NOMO-1 treated with dmso at 0.1 percent for 144 hours (cell line): ENCODE measurements around the gene HCRTR1.

Experiments used
- DNase-seq: peaks from one replicate; lab custom pipeline; 2025; ENCODE audit not compliant: unreplicated experiment; lab: John Stamatoyannopoulos, UW

Gene HCRTR1

GRCh38 chr1:31596737-31597097, 20.8 kb upstream of the HCRTR1 start:
- DNase-seq = no peak

DNA sequence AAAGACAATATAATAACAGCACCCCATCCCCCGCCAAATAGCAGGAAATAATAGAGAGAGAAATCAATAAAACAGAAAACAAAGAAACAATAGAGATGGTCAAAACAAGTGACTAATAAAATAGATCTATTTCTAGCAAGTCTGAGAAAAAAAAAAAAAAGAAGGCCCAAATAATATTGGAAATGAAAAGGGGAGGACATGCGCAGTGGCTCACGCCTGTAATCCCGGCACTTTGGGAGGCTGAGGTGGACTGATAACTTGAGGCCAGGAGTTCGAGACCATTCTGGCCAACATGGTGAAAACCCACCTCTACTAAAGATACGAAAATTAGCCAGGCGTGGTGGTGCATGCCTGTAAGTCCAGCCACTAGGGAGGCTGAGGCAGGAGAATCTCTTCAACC, 18.5 kb upstream of the HCRTR1 start:
- no peak for DNase-seq

DNA sequence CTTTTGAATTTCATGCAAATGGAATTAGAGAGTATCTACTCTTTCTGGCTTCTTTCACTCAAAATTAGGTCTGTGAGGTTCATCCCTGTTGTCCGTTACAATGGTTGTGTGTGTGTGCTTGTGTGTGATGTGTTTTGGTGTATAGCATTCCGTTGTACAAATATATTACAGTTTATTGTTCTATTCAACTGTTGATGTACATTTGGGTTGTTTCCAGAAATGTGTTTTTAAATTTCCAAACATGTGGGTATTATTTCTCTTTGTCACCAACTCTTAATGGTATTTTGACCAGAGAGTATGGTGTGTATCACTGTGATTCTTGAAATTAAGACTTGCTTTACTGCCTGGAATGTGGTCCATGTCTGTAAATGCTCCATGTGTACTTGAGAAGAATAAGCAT, 16.8 kb upstream of the HCRTR1 start:
- no peak for DNase-seq

- no peak for DNase-seq
These were observed 15.4 kb upstream of the HCRTR1 start for GRCh38 chr1:31602081-31602480.

DNA sequence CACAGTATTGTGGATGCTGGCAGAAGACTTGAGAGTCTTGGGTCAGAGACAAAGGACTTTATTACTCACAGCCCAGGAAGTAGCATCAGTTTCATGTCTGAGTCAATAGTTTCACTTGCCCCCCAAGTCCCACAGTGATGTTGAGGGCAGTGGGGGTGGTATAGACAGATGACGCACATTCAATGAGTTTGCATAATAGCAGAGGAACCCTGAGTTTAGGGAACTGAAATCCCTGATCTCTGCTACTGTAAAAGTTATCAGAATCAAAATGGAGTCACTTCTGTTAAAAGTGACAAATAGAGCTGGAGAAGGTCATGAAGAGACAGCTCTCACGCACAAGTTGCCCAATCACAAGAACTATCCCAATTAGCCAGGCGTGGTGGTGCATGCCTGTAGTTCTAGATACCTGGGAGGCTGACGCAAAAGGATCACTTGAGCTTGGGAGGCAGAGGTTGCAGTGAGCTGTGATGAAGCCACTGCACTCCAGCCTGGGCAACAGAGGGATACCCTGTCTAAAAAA, 11.5 kb upstream of the HCRTR1 start:
- DNase-seq = peak; percentile 82

DNA sequence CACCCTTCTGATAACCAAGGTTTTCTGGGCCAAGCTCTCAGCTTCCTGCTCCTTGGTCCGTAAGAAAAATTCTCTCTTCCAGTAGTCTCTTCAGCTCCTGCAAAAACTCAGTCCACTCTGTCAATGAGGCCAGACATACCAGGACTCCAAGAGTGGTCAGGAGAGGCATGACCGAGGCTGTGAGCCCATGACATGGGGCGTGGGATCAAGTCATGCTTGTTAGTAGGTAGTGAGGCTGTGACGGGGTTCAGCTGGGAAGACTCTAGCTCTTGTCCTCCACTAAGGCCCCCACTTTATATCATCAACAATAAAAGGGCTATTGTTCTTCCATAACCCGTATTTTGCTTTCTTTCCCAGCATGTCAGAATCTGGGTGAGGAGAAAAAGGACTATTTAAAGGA, 10.1 kb upstream of the HCRTR1 start:
- no peak for DNase-seq

GRCh38 chr1:31609514-31610118, 7.9 kb upstream of the HCRTR1 start:
- no peak for DNase-seq

DNA sequence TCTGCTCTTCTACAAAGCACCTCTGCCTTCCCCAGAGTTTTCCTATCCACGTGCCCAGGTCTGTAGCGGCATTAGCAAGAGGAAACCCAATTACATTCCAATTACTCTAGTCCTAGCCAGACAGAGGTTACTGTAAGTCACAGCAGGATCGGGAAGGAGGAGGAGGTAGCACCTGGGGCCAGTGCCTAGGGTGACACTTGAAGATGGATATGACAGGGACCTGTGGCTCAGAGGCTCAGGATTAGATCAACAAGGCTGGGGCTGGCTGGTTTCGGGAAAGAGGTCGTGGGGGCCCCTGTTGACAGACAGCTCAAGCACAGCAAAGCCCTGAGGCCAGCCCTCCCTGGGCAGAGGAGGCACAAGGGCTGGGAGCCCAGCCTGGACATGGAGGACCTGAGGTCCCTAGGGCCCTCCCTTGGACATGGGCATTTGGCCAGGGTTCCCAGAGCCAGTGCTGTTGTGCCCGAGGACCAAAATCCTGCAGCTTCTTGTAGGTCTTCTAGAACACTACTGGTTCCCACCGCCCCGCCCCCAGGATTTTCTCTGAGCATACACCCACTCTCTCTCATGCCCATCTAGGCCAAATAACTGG, 3.0 kb upstream of the HCRTR1 start:
- DNase-seq = no peak

- no peak for DNase-seq
These were observed 2.1 kb upstream of the HCRTR1 start for GRCh38 chr1:31615414-31615813.

DNA sequence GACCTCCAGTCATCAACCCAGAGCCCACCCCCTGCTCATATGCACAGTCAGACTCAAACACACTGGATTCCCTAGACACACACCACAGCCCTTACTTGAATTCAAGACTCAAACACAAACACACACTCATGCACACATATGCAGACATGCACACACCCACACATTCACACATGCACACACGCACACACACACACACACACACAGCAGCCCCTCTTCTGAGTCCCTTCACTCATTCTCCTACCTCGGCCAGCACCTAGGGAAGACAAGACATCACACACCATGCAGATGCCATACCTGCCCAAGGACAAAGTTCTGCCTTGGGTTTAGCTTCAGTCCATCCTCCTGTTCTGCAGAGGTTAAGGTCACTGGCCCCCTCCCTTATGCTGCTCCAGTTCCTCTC, 1.6 kb upstream of the HCRTR1 start:
- no peak for DNase-seq

DNA sequence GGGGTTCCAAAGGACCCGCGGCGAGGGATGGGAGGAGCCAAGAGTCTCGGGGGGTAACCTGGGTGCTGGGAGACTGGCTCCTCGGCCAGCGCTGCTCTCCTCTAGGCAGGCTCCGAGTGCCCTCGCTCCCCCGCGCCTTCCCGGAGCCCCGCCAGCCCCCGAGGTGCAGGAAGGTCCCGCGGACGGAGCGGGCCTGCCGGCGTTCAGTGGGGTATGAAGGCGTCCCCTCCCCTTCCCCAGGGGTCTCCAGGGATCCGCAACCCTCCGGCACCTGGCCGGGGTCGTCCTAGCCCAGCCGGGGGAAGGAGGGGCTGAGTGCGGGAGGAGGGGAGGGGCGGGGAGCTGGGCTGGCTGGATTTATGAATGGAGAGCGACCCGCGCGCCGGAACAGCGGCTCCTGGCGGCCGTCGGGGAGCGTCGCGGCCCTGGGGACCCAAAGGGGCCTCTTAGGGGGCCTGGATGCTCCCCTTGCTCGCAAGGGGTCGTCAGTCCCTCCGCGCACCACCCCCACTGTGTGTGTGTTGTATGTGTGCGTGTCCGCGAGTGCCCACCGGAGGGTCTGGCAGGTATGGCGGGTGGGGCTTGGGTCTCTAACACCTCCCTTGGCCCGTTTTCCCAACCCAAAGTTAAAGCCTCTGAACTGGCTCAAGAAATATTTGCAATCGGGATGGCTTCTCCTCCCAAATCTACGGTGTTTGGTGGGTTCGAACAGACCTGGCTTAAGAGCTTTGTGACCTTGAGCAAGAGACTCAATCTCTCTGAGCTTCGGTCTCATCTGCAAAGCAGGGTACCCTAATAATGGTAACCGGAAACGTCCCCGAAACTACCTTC, 642 bp downstream of the HCRTR1 start:
- DNase-seq = peak; percentile 24

DNA sequence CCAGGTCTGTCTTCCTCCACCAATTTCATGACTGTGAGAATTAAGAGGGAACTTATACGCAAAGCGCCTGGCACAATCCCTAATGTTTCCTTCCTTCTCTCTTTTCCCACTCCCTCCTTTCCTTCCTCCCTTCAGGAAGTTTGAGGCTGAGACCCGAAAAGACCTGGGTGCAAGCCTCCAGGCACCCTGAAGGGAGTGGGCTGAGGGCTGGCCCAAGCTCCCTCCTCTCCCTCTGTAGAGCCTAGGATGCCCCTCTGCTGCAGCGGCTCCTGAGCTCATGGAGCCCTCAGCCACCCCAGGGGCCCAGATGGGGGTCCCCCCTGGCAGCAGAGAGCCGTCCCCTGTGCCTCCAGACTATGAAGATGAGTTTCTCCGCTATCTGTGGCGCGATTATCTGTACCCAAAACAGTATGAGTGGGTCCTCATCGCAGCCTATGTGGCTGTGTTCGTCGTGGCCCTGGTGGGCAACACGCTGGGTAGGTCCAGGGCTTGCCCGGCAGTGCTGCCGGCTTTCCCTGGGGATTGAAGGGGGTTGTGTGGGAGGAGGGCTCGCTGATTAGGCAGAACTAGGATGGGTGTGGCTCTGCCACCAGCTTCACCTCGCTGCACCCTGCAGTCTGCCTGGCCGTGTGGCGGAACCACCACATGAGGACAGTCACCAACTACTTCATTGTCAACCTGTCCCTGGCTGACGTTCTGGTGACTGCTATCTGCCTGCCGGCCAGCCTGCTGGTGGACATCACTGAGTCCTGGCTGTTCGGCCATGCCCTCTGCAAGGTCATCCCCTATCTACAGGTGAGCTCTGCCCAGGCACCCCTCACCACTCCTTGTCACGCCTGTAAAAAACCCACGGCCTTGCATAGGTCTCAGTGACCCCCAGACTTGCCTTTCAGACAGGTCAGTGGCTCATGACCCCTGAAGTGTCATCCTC, 1.7 kb downstream of the HCRTR1 start:
- no peak for DNase-seq

- no peak for DNase-seq
These were observed 3.4 kb downstream of the HCRTR1 start for GRCh38 chr1:31620631-31621497.

- no peak for DNase-seq
These were observed 4.0 kb downstream of the HCRTR1 start for GRCh38 chr1:31621498-31621820.

DNA sequence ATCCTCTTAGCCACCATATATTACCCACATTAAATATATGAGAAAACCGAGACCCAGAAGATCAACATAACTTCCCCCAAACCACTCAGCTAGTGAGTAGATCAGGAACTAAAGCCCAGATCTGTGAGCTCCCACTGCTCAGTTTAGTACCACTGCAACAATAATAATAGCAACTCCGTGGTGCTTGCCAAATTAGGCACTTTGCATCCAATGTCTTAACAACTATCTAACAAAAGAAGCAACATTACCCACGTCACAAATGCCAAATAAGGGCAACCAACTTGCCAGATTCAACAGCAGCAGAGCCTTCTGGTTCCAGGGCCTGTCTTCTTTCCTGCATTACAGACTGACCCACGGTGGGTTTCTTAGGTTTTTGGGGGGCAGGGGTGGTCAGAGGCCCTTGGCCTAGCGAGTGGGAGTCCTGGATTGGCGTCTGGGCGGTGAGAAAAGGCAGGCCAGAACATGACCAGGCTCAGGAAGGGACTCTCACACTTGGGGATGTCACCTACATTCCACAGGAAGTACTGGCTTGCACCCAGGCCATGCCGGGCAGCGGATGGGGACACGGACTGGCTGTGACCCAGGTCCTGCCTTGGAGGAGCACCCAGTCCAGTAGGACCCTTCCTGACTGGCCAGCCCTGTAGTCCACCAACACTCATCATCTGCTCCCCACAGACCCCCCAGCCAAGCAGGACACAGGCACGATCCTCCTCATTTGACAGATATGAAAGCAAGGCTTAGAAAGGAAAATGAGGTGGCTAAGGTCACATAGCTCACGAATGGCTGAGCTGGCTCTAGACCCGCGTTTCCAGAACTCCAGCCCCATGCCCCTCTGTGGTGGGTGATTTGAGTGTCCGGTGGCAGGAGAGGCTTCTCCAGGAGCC, 4.6 kb downstream of the HCRTR1 start:
- DNase-seq = no peak

DNA sequence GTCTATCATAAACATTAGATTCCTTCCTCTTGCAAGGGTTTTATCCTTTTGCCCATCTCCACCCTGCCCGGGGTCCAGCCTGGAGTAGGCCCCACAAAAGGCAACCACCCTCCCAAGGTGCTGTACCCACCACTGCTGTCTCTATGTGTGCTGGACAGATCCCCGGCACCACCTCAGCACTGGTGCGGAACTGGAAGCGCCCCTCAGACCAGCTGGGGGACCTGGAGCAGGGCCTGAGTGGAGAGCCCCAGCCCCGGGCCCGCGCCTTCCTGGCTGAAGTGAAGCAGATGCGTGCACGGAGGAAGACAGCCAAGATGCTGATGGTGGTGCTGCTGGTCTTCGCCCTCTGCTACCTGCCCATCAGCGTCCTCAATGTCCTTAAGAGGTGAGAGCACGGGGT, 5.9 kb downstream of the HCRTR1 start:
- no peak for DNase-seq

GRCh38 chr1:31624309-31624708, 6.8 kb downstream of the HCRTR1 start:
- no peak for DNase-seq

DNA sequence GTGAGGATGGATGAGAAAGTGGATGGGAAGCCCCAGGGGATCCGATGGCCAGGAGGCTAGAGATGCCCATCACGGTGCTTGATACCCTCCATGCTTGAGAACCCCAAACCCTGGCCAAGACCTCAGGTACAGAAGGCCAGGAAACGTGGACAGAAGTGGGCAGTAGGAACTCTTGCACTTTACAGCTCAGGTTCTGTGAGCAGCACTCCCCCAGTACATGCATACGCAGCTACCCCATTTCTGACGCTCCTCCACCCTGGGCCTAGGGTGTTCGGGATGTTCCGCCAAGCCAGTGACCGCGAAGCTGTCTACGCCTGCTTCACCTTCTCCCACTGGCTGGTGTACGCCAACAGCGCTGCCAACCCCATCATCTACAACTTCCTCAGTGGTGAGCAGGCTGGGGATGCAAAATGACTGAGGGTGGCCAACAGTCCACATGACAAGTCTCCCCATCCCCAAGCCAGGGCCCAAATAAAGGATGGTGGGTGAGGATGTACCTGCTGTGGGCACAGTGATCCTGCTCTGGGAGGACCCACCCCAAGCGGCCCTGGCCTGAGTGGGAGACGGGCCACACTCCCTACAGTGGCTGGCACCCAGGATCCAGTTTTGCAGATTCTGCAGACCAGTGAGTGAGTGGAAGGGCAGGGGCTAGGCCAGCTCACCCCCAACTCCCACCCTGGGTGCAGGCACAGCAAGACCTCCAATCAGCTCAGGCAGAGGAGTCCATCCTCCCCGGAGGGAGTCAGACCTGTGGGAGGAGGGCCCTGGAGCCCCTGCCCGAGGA, 7.4 kb downstream of the HCRTR1 start:
- DNase-seq = no peak
